Right lung (tissue), 5 donors: ENCODE data around the gene SHROOM3. TPM values are rescaled to one million over a fixed set of nuclear protein-coding genes. Genes with fewer than 3 reads are reported as not detected.
"Not testable (repeated sequence)": the region's sequence is repeated elsewhere in the genome, so short reads cannot be mapped to it uniquely, and the experiment has no call there.

Source experiments
- DNase-seq, 2 donors: peaks; one replicate each; pipeline ENCODE4 v3.0.0-alpha.2; 2013
- polyA plus RNA-seq, 5 donors: library from polyadenylated mRNA; unstranded; fragments of 120-200 nt; gene quantifications; one replicate each; pipeline versions ENCODE4 v1.2.1 to v1.2.3, GENCODE V29; 2013; ENCODE audit warnings: inconsistent platforms in 1 of 5, low replicate concordance in 1 of 5; ENCODE audit not compliant: insufficient read length in 5 of 5, insufficient read depth in 1 of 5

Gene SHROOM3
- polyA plus RNA-seq, 5 donors, result 11.7 to 21.6 (median 14.5) TPM

DNA sequence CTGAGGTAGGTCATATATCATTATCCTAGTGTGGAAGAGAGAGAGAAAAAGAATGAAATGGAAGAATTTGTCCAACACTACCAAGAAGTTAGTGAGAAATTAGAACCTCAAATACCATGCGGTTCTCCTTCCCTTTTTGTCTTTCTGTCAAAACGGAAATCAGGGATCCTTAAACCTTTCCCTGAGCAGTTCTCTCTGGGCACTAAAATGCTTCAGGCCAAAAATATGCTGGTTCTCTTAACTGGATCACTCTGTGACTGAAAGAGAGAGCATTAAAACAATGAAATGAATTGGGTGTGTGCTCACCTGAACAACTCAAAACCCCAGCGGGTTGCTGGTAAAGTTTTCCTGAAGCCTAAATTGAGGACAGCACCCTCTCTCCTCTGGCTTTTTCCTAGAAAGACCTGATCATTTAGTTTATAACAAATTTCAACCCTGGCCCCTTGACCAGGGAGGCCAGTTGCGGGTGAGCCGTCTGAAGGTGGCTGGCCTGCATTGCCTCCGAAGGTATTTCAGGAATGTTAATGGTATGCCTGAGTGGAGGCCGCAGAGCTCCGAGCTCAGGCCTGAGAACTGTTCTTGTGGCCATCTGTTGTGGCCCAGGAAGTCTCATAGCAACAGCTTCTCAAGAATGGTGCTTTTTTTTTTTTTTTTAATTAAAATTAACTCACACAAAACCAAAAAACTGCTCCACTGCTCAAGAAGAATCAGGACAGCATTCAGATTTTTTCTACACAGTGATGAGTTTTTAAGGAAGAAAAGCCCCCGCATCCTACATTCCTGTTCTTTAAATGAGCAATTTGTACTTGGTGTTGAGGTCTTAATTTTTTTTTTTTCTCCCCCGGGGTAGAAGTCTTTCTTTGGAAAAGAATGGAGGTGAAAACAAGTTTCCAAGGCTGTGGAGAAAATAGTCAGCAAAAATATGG is 155.1 kb downstream of the SHROOM3 start:
- DNase-seq, result no peak

DNA sequence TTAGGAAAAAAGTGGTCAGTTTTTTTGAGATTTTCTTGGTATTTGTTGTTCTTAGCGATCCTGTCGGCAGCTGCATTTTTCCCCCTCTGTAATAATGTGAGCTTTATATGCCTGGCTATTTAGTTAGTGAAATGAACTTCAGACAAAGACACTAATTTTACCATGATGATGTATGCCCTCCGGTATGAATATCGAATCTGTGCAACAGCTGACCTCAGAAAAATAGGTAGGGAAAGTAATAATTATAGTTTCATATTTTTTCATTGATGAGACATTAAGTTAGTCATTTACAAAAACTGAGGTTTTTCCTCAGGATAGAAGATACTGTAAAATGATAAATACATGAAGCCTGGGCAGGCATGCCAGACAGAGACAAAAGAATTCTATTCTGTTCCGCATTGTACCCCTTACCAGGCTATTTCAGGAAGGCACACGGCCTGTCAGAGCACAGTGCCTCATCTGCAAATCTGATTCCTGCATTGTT is 155.8 kb downstream of the SHROOM3 start:
- DNase-seq, result no peak

DNA sequence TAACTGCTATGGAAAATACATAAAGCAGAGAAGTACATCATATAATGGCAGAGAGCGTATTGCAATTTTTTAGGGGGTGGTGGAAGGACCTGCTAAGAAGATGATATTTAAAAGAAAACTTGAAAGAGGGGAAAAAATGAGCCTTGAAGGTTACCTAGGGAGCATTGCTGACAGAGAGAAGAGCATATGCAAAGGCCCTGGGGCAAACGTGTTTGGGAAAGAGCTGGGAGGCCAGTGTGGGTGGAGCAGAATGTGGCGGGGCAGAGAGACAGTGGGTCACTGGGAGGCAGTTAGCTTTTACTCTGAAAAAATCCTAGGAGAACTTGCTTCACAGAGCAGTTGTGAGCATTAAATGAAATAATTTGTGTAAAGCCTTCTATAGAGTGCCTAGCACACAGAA is 157.0 kb downstream of the SHROOM3 start:
- DNase-seq, result no peak

DNA sequence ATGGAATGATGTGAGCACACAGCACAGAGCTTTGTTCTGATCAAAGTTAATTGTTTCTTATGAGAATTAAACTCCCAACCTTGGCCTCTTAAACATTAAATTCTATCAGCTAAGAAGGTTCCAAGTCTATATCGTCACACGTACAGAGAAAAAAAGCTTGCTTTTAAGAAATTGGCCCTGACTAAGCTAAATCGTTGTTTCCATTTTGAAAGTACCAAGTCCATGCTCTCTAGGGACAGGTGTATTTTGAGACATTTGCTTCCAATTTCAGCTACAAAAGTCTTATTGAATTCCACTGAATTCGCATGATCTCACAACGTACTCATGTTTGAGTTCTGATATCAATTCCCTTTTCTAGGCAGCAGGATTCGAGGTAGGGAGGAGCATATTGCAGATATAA is 157.4 kb downstream of the SHROOM3 start:
- no peak for DNase-seq

DNA sequence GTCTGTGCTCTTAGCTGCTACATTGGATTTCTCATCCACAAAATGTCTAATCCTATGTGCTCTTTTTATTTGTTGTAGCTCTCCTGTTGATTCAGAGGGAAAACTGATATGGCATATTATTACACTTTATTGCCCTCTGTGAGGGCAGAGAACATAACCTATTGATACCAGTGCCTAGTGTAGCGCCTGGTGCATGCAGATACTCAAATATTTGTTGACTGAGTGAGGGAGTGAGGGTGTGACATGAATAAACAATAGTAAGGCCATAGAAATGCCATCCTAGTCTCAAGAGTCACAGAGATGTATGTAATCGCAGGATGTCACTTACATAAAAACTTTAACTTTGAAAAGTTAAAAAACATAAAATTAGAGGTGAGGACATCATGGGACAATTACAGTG is 159.1 kb downstream of the SHROOM3 start:
- no peak for DNase-seq

DNA sequence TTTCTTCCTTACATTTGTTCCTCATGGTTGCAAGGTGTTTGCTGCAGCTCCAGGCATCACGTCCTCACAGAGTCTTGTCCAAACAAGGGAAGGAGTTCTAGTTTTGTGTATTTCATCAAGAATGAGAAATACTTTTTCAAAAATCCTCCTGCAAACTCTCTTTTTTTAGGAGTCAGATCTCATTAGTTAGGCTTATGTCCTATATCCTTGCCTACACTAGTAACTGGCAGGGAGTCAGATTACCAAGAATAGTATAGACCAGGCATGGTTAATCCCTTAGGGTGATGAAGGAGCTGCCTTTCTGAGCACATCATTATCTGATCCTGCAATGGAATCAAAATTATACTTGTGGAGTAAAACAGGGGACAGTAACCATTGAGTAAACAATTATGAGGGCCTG is 160.4 kb downstream of the SHROOM3 start:
- no peak for DNase-seq

DNA sequence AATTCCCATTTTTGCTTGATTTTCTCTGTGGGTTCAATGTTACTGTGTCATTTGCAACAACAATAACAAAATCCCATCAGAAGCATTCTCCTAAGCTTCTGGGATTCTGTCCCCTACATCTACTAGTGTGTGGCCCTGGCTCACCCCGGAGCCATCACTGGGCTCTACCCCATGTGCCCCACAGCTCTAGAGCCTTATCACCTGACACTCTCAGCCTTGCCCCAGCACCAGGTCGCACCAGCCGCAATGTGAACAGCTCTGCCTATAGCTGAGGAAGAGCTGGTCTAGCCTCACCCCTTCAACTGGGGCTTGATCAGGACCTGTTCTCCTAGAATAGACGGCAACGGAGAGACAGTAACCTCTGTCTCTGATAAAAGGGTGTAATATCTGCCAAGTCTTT is 161.7 kb downstream of the SHROOM3 start:
- no peak for DNase-seq

DNA sequence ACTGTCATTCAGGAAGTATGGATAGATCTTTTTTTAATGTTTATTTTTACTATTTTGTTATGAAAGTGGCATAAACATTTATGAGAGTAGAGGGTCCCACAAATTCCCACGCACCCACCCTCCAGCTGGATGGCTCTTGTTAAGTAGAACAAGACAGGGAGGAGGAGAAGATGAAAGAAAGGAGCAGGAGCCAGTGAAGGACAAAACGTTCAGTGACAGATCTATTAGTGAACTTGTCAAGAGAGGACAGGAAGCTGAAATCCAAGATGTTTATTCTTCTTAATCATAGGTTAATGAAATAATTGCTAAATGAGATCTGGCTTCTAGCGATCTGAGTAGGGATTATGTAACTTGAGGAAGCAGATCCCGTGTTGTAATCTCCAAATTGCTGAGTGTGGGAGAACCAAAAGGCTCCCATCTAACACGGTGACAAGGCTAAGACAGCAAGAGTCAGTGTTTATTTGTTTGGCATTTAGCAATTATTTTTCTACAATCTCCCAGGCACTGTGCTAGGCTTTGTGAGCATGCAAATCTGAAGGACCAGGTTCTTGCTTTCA is 162.5 kb downstream of the SHROOM3 start:
- DNase-seq, result no peak

DNA sequence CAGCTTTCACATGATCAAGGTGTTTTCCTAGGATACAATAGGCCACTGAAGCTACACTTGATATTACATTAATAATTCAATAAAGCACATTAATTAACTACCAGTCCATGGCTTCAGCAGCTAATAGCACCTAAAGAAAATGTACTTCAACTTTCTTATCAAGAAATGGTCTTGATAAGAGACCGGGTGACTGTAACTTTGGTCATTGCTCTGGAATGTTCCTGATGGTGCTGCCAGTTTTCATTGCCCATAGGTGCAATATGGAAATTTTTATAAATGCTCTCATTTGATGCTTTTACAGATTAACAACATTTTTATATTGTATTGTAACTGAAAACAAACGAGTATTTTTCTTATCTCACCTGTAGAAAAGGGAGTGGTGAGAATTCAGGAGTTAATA is 165.4 kb downstream of the SHROOM3 start:
- DNase-seq, result no peak

DNA sequence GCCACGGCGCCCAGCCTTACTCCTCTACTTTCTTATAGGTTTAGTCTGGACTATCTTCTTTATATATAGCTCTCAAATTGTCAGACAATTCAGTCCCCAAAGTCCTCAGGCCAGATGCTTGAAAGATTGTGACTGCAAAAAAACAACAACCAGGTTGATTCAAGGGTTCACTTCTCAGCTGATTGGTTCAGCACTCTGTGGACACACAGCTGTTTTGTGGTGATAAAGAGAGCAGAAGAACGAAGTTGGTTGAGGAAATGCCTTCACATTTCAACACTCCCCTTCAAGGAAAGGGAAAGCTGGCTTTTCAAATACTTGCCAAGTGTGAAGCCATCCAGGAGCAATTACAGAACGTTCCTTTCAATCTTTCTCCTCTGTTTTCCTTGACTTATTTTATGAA is 166.8 kb downstream of the SHROOM3 start:
- no peak for DNase-seq

DNA sequence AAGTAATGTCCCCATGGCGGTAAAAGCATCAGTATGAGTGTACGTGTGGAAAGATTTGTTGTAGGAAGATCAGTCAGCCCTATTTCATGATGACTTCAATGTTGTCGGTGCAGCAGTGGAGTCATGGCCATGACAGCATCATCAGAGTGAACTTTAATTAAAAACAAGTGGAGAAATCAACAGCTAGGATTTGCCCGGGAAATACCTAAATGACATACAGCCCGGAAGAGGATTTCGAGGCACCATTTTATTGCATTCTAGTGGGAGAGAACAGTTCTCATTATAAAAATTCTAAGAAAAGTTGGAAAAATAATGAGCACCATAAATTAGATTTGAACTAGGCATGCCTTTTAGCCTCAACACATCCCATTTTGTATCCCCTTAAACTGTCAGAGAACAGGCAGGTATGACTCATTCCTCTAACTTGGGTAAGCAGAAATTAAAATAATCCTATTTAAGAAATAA is 170.1 kb downstream of the SHROOM3 start:
- no peak for DNase-seq

DNA sequence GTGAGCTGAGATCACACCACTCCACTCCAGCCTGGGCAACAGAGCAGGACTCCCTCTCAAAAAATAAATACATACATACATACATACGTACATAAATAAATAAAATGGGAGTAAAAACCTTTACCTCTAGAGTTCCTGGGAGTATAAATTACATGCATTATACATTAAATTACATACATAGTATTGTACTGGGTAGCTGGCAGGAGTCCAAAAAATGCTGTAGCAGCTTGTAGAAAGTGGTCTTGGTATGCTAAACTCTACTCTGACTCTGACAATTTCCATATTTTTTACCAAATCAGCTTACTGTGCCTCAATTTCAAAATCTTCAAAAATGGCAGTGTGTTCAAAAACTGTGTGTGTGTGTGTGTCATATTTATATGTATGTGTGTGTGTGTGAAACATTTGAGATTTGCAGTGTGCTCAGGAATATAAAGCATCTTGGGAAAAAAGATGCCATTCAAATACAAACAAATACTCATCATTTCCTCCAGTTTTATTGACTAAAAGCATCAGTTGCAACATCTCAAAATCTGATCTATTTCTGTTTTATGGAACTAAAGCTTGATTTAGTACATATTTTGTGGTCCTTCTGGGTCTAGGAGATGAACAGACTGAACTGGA is 171.7 kb downstream of the SHROOM3 start:
- DNase-seq, result no peak

DNA sequence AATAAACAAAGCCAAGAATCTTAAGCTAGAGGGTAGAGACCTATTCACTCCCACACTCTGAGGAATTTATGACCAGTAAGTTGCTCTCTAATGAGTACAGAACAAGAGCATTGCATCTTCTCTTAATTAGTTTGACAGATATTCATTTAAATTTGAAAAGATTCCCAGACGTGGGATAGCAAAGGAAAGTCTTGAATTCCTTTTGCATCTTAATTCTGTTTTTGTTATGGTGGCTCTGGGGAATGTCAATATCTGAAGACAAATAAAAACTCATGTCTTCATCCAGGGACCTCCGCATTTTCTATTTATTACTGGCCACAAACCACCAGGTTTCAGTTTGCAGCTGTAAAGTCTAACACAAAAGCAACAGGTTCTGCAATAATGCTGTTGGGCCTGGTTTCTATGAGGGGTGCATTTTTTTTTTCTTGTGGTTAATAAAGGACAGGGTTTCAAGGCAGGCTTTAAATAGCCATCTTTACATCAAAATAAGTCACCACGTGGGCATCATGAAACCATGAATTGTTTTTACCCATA is 172.3 kb downstream of the SHROOM3 start:
- no peak for DNase-seq

DNA sequence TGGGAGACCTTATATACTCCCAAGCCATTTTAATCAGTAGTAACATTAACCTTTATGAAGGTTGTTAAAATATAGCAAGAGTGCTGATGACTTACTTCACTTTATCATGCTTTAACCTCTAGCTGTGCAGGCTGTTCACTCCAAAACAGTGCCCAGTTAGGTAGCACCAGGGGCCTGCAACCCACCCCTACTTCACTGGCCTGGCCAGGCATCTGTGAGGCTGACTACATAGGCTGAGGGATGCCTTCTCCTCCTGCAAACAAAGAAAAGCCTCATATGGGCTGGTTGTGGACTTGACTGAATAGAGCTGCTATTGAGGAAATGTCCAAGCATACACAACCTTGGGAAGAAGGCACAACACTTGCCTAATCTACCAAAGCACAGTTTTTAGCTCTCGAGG is 172.8 kb downstream of the SHROOM3 start:
- DNase-seq, result no peak

DNA sequence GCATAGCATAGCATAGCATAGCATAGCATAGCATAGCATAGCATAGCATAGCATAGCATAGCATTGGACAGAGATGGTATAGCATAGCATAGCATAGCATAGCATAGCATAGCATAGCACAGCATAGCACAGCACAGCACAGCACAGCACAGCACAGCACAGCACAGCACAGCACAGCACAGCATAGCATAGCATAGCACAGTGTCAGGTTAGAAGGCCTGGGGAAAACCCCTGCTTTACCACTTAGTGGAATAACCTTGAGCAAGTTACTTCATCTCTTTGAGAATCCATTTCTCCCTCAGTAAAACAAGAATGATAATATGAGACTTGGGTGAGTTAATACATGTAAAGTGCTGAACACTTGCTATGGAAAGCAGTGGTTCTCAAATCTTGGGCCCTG is 173.5 kb downstream of the SHROOM3 start:
- not testable (repeated sequence) for DNase-seq

DNA sequence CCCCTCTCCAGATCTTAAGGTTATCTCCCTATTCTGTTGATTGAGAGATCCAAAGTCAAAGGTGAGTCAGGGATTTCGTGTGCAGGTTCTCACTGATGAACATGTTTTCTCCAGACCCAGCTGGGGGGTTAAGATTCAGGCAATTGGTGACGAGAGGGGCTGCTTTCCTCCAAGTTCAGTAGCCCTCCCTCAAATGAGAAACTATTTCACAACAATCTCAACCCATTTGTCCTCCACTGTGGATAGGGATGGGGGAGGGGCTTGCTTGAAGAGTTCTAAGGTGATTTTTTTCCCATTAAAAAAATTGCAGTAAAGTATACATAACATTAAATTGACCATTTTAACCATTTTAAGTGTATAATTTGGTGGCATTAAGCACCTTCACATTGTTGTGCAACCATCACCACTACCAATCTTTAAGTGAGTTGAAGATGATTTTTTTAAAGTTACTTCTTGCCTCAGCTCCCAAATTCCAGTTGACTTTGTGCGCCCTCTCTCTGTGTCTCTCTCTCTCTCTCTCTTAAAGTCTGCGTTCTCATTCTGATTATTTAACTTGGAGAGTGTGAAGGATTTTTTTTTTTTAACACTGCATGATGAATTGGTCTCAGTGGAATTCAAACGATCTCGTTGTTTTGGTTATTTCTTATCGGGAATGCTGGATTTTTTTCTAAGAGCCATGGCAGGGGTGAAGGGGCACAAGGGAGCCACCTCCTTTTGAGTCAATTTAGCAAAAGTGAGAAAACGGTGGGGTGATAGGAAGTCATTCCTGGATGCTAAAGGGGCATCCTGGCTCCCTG is 175.9 kb downstream of the SHROOM3 start:
- DNase-seq, result no peak

DNA sequence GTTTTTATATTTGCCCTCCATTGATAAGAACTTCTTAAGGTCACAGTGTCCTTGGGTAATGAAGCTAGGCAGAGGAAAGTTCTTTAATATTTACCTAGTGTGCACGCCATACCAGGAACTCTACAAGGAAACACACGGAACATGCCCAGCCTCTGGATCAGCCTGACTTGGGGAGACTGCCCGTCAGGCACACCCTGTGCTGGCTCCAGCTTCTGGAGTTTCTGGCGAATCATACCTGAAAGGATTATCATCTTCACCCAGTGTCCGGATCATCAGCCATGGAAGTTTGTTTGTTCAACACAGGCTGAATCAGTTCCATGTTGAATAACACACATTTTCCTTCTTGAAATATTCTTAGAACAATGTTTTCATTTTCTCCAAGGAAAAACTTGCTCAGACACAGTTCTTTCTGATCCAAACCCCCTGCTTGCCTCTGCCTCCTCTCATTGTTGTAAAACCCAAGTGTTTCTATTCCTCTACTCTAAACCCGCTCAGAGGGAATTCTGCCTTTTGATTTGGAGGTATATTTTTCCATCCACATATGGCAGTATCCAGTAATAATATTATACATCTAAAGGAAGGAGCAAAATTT is 176.7 kb downstream of the SHROOM3 start:
- no peak for DNase-seq

DNA sequence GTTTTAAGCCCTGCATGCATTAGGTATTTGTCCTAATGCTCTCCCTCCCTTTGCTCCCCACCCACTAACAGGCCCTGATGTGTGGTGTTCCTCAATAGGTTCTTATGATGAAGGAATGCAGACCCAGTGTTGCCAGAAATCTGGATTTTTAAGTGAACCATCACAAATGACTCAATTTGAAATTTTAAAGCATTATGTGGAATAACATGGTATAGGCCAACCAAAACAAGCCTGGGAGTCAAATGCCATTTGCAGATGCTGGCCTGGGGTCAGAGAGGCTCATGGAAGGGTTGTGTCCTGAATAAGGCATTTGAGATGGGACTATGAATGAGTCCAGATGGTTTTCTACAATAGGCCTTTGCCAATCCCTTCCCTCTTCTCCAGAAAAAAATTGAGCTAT is 179.6 kb downstream of the SHROOM3 start:
- no peak for DNase-seq

DNA sequence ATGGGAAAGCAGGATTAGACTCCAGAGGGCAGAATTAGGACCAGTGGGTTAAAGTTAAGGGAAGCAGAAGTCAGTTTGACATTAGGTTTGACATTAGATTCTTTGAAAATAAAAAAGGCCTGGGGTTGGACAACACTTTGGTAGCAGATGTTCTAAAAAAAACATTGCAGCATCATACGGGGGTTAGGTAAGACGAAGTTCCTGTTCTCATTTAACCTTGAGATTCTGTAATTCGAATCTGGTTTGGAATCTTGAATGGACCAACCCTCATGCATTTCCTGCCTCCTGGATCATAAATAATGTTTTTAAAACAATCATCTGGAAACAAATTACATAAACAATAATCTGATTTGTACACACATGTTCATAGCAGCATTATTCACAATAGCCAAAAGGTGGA is 181.0 kb downstream of the SHROOM3 start:
- DNase-seq, result no peak

DNA sequence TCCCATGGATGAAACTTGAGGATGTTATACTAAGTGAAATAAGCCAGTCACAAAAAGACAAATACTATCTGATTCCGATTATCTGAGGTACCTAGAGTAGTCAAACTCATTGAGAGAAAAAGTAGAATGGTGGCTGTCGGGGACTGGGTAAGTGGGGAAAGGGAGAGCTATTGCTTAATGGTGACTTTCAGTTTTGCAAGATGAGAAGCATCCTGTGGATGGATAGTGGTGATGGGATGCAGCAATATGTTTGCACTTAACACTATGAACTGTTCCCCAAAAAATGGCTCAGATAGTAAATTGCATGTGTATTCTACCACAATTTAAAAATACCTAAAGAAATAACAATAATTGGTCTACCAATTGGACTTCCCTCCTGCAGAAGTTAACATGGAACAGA is 181.5 kb downstream of the SHROOM3 start:
- DNase-seq, result no peak
